ENCODE results near the gene DNAH10.
A peak's percentile ranks its signal among the peaks of the same experiment; 100 is the strongest.

The DNAH10 gene, protein sequence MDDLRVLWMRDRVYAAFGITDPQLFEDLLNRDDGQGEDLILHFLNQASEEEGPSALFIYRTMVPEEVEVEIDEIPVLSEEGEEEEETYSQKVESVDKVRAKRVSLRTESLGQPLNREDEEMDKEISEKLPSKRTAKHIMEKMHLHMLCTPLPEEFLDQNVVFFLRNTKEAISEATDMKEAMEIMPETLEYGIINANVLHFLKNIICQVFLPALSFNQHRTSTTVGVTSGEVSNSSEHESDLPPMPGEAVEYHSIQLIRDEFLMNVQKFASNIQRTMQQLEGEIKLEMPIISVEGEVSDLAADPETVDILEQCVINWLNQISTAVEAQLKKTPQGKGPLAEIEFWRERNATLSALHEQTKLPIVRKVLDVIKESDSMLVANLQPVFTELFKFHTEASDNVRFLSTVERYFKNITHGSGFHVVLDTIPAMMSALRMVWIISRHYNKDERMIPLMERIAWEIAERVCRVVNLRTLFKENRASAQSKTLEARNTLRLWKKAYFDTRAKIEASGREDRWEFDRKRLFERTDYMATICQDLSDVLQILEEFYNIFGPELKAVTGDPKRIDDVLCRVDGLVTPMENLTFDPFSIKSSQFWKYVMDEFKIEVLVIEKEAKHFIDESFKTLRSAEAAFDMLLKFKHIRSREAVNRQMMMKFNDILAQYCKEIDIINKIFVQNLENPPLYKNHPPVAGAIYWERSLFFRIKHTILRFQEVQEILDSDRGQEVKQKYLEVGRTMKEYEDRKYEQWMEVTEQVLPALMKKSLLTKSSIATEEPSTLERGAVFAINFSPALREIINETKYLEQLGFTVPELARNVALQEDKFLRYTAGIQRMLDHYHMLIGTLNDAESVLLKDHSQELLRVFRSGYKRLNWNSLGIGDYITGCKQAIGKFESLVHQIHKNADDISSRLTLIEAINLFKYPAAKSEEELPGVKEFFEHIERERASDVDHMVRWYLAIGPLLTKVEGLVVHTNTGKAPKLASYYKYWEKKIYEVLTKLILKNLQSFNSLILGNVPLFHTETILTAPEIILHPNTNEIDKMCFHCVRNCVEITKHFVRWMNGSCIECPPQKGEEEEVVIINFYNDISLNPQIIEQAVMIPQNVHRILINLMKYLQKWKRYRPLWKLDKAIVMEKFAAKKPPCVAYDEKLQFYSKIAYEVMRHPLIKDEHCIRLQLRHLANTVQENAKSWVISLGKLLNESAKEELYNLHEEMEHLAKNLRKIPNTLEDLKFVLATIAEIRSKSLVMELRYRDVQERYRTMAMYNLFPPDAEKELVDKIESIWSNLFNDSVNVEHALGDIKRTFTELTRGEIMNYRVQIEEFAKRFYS (N-terminal part only)

DNA sequence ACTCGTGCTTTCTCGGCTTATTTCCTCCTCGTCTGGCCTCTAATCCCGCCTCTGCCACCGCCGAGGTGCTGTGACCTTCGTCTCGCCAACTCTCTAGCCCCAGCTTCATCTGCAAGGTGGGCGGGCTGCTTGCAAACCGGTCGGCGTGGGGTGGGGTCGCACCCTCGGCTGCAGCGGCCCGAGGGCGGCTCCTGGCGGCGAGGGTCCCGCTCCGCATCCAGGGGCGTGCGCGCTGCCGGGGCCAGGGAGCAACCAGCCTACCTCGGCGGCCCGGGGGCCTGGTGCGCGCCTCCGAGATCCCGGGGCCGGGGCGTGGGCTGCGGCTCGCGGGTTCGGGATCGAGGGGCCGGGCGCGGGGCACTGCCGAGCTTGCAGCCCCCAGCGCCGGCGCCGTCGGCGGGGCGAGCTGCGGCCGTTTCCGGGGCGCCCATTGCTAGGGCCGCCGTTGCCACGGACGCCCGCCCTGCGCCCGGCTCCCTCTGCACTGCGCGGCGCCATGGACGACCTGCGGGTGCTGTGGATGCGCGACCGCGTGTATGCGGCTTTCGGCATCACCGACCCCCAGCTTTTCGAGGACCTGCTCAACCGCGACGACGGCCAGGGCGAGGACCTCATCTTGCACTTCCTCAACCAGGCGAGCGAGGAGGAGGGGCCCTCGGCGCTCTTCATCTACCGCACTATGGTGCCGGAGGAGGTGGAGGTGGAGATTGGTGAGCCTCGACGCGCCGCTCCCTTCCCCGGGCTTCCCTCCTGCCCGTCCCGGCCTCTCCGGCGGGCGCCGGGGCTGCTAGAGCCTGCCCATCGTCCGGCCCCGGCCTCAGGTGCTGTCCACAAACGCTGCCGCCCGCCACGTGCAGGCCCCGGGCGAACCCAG, at the start of gene DNAH10:
DNAH10 (plus strand) TSS at position 461 of the 874 bp plus-strand sequence; CDS start at position 497, 36 bp downstream.
- DNase-seq, result peak; percentile 14

DNA sequence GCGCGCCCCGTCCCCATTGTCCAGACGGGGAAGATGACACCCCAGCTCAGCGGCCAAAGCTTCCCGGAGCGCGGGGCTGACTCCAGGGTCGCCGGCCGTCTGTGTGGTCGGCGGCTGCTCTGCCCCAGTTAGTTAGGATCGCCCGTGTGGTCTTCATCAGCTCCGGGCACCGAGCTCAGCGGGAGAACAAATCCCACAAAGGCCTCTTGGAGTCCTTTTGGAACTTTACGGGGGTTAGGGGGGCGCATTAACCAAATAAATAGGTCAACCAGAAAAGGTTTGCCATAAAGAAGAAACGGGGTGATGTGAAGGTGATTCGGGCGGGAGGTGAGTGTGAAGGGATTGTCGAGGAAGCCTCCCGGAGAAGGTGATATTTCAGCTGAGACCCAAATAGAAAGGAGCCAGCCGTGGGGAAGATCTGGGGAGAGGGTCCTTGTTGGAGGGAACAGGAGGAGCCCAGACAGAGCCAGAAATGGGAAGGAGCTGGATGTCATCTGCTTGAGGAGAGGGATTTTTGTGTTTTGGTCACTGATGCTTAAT, 49.3 kb upstream of the DNAH10 start:
- no peak for DNase-seq

DNA sequence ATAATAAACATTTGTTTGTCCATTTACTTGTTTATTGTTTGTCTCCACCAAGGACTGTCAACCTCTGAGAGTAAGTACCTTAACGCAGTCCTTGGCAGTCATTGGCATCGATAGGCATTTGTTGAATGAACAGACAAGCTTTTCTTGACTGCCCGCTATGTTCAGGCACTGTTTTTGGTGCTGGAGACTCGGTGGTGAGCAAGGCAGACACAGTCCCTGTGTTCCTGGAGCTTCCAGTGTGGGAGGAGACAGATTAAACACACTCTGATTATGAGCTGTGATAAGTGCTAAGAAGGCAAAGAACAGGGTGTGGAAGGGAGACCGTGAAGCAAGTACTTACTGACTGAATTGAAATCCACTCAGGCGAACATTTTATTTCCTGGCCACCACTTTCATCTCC, 48.7 kb upstream of the DNAH10 start:
- no peak for DNase-seq

DNA sequence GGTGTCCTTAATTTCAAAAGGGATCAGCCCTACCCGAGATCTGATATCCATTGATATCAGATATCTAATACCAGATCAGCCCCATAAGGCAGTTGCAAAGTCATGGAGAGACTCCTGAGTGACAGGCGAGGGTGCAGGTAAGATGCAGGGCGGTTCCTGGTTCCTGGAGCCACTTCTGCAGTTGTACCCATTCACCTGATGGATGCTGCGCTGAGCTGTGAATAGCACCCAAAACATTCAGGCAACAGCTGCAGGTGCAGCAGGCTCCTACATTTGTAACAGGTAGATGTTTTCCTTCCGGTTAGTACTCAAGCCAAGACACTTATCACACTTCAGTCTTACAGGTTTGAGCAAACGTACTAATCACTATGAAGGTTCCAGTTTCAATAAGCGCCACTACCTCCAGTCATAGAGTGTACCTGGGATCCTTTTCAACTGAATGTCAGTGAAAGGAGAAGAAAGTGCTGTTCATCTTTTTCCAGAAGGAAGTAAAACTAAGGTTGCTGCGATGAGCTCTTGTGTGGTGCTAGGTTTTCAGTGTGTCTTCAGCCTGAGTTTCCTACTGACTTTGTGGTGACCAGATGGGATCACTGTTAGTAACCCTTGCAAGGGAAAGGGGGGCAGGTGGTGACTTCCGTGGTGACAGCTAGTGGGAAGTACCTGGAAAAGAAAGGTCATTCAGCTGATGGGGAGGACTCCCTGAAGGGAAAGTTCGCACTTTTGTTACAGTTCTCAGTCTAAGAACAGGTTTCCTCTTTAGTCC, 48.1 kb upstream of the DNAH10 start:
- no peak for DNase-seq

DNA sequence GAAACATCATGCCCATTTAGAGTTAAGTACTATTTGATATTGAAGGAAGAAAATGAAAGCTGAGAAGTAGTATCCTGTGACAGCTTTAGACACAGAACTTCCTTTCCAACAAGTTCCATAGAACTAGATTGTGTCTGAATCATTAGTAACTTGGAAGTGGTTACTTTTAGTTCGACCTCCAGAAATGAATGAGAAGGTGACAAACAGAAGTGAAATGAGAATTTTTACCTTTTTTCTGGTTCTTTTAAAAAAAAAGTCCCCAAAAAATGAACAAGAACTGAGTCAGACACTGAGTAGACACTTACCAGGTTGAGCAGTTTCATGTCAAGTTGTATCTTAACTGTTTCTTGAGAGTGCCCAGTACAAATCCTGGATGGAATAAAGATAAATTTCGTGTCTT, 46.9 kb upstream of the DNAH10 start:
- DNase-seq, result no peak

DNA sequence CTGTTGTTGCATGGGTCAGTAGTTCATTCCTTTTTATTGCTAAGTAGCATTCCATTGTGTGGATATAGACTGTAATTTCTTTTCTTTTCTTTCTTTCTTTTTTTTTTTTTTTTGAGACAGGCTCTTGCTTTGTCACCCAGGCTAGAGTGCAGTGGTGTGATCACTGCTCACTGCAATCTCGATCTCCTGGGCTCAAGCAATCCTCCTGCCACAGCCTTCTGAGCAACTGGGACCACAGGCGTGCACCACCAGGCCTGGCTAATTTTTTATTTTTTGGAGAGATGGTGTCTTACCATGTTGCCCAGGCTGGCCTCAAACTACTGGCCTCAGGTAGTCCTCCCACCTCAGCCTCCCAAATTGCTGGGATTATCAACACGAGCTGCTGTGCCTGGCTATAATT, 44.8 kb upstream of the DNAH10 start:
- no peak for DNase-seq

DNA sequence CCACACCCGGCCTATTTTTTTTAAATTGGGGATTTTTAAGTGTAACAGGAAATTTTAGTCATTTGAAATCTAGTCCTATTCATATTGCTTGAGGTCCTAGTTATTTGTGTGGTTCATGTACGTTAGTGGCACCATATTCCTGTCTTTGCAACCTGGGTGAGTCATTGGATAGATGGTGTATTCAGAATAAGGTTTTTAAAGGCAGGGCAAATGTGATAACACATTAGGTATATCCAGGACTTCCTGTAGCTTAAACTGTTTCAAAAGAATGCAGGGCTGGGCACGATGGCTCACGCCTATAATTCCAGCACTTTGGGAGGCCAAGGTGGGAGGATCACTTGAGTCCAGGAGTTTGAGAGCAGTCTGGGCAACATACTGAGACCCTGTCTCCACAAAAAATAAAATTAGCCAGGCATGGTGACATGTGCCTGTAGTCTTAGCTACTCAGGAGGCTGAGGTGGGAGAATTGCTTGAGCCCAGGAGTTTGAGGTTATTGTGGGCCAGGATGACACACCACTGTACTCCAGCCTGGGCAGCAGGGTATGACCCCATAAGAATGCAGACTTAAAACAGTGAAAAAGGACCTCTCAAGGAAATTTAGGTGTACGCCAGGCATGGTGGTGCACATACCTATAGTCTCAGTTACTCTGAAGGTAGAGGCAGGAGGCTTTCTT, 41.8 kb upstream of the DNAH10 start:
- DNase-seq, result no peak

DNA sequence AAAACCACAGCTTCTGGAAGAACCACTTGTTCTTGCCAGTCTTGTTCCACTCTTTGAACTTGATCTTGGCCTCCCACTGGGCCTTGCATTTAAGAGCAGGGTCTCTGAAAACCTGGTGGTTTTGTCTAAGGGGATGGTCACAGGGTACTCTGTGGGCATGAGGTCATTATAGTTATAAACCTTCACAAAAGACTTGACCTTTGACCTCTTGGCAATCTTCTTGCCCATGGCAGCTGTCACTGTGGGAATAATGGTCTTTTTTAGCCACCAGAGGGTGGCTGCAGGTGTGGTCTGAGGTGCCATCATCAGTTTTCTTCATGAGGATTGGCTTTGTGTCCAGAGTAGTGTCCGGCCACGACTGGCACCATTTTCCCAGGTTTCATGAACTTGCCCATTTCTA, 40.9 kb upstream of the DNAH10 start:
- DNase-seq, result no peak

DNA sequence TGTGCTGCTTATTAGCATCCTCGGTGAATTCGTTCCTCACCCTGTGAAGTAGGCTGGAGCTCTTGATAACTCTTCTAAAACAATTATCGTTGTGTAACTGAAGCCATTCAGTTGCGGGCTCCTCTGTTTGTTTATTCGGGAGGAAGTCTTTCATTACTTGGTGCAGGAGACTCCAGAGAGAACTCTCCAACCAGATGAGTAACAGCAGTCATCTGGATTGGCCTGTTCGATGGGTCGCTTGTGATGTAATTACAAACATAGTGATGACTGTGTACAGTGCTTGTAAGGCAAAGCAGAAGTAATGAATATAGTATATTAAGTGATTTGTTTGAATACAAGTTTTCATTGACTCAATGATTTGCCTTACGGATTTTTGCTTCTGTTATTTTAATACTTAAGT, 39.1 kb upstream of the DNAH10 start:
- no peak for DNase-seq

DNA sequence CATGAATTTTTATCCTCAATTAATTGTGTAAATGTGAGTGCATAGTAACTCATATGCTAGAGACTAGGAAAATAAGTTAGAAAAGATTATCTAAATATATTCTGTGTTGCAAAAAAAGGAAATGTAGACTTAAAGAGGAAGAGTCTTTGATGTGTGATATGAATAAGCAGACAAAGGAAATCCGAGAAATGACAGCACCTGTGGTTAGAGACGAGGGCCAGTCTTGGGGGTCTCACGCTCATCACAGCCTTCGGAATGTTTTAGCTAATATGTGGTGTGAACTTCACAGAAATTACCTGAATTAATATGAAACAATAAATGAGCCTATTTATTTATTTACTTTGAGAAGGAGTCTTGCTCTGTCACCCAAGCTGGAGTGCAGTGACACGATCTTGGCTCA, 38.3 kb upstream of the DNAH10 start:
- no peak for DNase-seq

DNA sequence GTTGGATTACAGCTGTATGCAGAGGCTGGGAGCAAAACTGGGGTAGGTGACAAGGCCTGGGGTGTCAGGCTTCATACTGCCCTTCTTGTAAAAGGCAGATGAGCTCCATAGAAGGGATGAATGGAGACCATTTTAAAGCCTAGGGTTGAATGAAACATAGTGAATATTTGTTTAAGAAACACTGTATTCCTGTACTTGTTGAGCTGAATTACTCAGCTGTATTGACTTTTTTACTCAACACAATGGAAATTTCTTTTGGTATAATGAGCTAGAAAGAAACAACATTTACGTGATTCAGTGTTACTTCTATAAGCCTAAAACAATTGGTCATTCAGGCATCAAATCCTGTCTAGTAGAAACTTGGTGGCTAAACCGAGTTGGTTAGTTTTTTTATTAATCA, 35.9 kb upstream of the DNAH10 start:
- DNase-seq, result no peak

DNA sequence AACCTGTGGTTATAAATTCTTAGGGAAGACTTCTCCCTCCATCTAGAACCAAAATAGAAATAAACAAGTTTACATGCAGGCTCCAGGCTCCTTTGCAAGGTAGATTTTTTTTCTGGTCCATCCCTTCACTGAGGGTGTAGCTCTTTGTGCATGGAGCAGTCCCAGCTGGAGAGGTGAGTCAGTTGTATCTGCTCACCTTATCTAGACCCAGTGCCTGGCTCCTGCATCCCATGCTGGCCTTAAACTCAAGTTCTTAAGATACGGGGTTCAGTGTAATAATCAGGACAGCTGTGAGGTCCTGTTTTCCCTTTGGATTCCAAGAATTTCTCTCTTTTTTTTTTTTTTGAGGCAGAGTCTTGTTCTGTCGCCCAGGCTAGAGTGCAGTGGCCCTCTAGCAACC, 35.1 kb upstream of the DNAH10 start:
- no peak for DNase-seq

DNA sequence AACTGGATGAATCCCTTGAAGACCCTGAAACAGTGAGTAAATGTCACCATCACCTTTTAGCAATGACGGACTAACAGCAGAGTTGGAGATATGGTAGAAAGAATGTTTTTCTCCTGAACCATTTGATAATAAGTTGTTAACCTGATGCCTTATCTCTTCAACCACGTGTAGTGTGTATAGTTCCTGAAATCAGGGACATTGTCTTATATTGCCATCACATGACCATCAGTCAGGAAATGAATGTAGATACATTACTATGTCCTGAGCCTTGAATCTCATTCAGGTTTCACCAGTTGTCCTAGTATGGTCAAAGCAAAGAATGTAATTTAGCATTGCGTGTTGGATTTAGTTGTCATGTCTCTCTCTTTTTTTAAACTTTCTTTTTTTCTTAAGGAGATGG, 34.2 kb upstream of the DNAH10 start:
- no peak for DNase-seq

DNA sequence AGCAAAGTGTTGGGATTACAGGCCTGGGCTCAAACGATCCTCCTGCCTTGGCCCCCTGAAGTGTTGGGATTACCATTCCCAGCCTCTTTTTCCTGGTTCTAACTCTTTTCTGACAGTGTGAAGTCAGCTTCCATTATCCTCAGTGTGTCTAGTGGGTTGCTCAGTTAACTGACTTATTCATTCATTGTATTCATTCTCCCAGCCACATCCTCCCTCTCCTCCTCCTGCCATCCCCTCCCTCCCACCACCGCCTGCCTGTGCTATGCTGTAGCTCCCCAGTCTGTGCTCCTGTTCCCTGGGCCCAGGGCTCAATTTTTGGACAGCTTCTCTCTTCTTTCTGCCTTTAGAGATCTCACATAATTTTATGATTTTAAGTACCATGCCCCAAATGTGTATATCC, 30.5 kb upstream of the DNAH10 start:
- DNase-seq, result no peak

DNA sequence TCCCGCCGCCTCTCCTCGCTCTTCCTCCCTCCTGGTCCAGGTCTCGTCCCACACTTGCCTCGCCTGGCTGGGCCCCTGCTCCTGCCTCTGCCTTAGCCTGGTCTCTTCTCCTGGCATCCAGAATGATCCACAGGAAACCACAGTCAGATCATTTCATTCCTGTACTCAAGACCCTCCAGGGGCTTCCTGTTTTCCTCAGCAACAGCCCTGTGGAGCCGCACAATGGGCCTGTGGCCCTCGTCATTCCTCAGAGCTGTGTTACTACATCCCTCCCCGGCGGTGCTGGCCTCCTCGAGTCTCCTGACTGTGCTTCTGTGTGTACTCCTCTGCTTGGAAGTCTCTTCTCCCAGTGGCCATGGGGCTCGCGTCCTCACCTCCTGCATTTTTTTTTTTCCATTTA, 29.9 kb upstream of the DNAH10 start:
- DNase-seq, result no peak

DNA sequence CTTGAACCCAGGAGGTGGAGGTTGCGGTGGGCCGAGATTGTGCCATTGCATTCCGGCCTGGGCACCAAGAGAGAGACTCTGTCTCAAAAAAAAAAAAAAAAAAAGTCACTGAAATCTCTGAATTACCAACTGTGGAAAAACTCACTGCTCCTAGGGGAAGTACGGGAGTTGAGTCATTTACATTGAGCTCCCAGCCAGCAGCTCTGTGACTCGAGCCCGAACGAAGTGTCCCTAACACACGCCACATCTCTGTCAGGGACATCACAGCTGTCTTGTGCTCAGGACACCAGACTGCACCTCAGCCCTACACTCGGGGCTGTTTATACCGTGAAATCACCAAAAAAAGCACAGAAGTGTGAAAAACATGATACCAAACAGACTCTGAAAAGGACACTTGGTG, 28.9 kb upstream of the DNAH10 start:
- DNase-seq, result no peak

DNA sequence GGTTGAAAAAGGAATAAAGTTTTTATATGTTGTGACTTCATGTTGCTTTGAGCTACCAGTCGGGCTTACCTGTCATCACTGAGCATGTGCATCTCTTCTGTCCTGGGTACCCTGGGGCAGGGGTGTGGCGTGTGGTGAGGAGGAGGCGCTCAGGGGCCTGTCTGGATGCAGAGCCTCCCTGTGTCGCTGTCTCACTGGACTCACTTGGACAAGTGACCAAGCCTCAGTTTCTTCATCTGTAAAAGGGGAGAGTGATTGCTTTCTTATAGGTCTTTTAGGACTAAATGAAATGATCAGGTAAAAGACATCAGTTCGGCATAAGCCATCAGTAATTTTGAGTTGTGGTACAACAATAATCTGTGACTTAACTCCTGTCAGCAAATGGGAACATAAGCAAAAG, 27.8 kb upstream of the DNAH10 start:
- DNase-seq, result no peak

DNA sequence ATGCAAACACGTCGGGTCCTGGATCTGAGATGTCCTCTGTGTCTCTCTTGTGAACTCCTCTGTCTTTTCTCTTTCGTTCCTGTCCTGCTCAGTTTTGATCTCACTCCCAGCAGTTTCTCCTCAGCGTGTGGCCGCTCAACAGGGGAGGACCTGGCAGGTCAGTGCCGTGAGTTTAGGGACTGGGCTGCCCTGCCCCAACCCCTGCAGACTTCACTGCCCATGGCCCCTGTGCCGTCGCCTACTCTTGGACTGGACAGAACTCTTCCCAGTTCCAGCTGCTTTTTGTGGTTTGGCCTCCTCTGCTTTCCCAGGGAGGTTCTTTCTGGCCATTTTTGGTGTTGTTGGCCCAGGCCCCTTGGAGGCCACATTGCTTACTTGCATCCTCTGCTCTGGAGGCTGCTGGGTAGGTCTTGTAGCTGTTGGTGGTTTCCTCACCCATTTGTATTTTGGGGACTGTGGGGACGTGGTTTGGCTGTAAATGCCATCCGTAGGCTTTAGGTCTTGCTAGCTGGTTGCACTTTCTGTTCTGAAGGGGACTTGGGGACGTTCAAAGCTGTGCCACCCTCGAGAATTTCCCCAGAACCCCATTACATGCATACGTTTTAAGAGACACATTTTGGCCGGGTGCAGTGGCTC, 20.0 kb upstream of the DNAH10 start:
- DNase-seq, result no peak

DNA sequence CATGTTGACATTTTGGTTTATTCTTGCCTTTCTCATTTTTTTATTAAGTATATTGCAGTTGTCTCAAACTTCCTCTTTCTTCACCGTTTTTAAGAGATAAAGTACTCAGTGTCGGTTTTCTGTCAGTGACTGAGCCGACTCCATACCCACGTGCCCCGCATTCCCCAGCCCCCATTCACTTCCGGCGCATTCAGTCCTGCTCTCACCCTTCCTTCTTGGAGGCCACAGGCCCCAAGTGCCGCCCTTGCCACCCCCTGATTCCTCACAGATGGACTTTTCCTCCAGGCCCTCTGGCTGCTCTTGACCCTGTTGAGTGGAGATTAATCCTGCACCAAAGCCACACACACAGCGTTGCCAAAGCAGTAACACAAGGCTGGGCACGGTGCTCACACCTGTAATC, 19.1 kb upstream of the DNAH10 start:
- DNase-seq, result no peak

DNA sequence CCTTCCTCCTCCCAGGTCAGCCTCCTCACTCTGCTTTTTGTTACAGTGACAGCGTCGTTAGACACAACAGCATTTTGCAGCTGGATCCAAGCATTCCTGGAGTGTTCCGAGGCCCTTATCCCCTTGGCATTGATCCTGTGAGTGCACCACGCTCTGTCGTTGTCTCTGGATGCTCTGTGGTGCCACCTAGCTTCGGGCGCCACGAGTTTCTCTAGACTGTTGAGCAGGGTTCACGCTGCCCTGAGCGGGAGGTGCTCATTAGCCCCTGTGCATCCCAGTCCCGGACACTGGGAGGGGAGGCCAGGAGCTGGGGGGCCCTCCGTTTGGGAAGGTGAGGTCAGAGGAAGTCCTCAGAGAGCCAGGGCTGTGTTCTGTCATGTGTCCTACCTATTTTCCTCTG, 17.3 kb upstream of the DNAH10 start:
- DNase-seq, result no peak

All from NCI-H526 treated with DMSO at 0.1 percent for 48 hours (cell line).